Vagina (tissue), 2 donors: Measurements from ENCODE around the gene ZNF480.
"Not testable (repeated sequence)": the region's sequence is repeated elsewhere in the genome, so short reads cannot be mapped to it uniquely, and the experiment has no call there.

Experiments
- CTCF ChIP-seq, 3 experiments: fragments of 450-650 bp in 2 of 3; fragments of 200-600 bp in 1 of 3; sonication (generic) in 1 of 3; IDR thresholded peaks; one replicate each; pipeline ENCODE4 v1.5.1; 2017 to 2019; ENCODE audit warnings: antibody characterized with exemption in 3 of 3, mild to moderate bottlenecking in 2 of 3, moderate library complexity in 2 of 3
- POLR2A ChIP-seq, 2 donors: fragments of 450-650 bp; IDR thresholded peaks; one replicate each; pipeline ENCODE4 v1.6.1; 2017; ENCODE audit warnings: antibody characterized with exemption in 2 of 2, mild to moderate bottlenecking in 2 of 2, moderate library complexity in 2 of 2

- not testable (repeated sequence) for TF ChIP-seq CTCF, POLR2A (IDR thresholded peaks at IDR 0.05)
Observed at GRCh38 chr19:52292946-52293345, 4.0 kb upstream of the ZNF480 start.
